NCI-H345 treated with DMSO at 0.1 percent for 48 hours (cell line): ENCODE measurements around the gene EPX.

Experiments
- DNase-seq: peaks from one replicate; lab custom pipeline; 2025; ENCODE audit not compliant: unreplicated experiment; lab: John Stamatoyannopoulos, UW

The EPX gene

DNA sequence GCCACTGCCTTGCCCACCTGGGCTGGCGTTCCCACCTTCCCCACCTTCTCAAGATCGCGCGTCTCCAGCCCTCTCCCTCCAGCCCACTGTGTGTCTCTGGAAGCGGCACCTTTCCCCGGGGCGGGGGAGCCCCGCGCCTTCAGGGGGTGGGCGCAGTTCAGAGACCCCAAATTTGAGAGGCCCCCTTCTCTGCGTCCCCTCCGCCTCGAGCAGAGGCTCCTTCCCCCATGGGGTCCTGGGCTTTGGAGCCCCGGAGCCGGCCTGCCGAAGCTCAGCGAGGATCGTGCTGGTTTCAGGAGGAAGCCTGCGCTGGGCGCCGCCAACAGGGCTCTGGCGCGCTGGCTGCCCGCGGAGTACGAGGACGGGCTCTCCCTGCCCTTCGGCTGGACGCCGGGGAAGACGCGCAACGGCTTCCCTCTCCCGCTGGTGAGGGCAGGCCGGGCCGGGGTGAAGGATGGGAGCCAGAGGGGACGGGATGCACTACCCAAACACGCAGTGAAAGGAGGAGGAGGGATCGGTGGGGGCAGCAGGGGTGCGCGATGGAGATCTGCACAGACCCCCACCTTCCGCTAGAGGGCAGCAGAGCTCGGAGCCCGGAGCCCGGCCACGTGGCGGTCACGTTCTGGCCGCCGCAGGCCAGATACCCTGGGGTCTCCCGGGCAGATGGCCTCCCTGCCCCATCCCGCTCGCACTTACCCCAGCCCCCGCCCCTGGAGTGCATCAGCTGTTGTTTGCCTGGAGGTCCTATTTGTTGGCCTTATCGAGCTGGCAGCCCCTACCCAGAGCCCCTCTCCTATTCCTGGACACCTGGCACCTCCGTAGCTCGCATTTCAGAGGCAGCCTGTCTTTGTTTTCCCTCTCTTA is 57.0 kb downstream of the EPX start:
- DNase-seq, result peak; percentile 37

- DNase-seq, result no peak
These were observed 58.0 kb downstream of the EPX start for GRCh38 chr17:58250344-58251011.

- DNase-seq, result no peak
These were observed 59.6 kb downstream of the EPX start for GRCh38 chr17:58252141-58252540.

DNA sequence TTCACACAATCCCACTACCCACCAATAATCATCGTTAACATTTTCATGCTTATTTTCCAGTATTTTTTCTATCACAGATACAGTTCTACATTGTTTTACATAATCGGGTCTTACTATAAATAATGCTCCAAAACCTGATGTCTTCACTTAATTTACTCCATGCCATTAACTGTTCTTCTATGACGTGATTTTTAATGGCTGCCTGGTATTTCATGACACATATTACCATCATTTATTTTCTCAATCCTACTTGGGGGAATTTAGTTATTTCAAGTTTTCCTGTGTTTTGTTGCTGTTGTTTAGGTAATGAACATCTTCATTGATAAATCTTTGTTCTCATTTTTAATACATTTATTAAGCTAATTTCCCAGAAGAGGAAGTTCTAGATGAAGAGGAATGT is 60.6 kb downstream of the EPX start:
- DNase-seq, result no peak
